Fibroblast of lung (primary cell): ENCODE data around the gene HNF1B. TPM values are rescaled to one million over a fixed set of nuclear protein-coding genes. Genes with fewer than 3 reads are reported as not detected.

Experiments
- DNase-seq, 2 donors: peaks; one replicate each; pipeline versions ENCODE4 v3.0.0 to v3.0.0-alpha.2; 2010; ENCODE audit warnings: low read depth in 2 of 2
- H2AFZ ChIP-seq: 2 replicates; pipeline ENCODE4 v1.5.1; 2012; ENCODE audit warnings: low read length, control low read depth, inconsistent platforms
- H3K27ac ChIP-seq: 2 replicates; pipeline ENCODE4 v1.5.1; 2011; ENCODE audit warnings: low read length, control low read depth; ENCODE audit not compliant: insufficient read depth
- H3K27me3 ChIP-seq: 2 replicates; pipeline ENCODE4 v1.5.1; 2011; ENCODE audit warnings: mild to moderate bottlenecking, low read length; ENCODE audit not compliant: control insufficient read depth, insufficient read depth
- H3K36me3 ChIP-seq: 2 replicates; pipeline ENCODE4 v1.5.1; 2011; ENCODE audit warnings: low read length; ENCODE audit not compliant: control insufficient read depth, insufficient read depth
- H3K4me1 ChIP-seq: 2 replicates; pipeline ENCODE4 v1.5.1; 2011; ENCODE audit warnings: low read length; ENCODE audit not compliant: control insufficient read depth, insufficient read depth; ENCODE audit errors: extremely low read depth
- H3K4me2 ChIP-seq: 2 replicates; pipeline ENCODE4 v1.5.1; 2011; ENCODE audit warnings: low read length, control low read depth; ENCODE audit not compliant: insufficient read depth; ENCODE audit errors: extremely low read depth
- H3K4me3 ChIP-seq, 4 experiments: fragments of 200-600 bp in 1 of 4; sonication (generic) in 1 of 4; replicated peaks in 1 of 4; 2 replicates each; pipeline ENCODE4 v1.5.1; 2011 to 2016; ENCODE audit warnings: low read length in 4 of 4, low read depth in 3 of 4, mild to moderate bottlenecking in 3 of 4, control low read depth in 2 of 4, inconsistent platforms in 1 of 4, mixed read lengths in 1 of 4; ENCODE audit not compliant: insufficient read depth in 1 of 4; ENCODE audit errors: control extremely low read depth in 1 of 4
- H3K79me2 ChIP-seq: 2 replicates; pipeline ENCODE4 v1.5.1; 2012; ENCODE audit warnings: mild to moderate bottlenecking, low read length, inconsistent platforms; ENCODE audit not compliant: control insufficient read depth, insufficient read depth
- H3K9ac ChIP-seq: 2 replicates; pipeline ENCODE4 v1.5.1; 2011; ENCODE audit warnings: mild to moderate bottlenecking, low read length, control low read depth; ENCODE audit not compliant: insufficient read depth
- H3K9me3 ChIP-seq: 2 replicates; pipeline ENCODE4 v1.5.1; 2012; ENCODE audit warnings: low read depth, low read length; ENCODE audit not compliant: control insufficient read depth, insufficient read depth
- H4K20me1 ChIP-seq: 2 replicates; pipeline ENCODE4 v1.5.1; 2011; ENCODE audit warnings: low read length; ENCODE audit not compliant: control insufficient read depth, insufficient read depth; ENCODE audit errors: extremely low read depth
- CTCF ChIP-seq, 2 donors: IDR thresholded peaks in 1 of 2; conservative IDR thresholded peaks in 1 of 2; 1 replicate in 1 of 2; 2 replicates in 1 of 2; pipeline ENCODE4 v1.5.1; 2011 to 2012; ENCODE audit warnings: low read length in 2 of 2, control low read depth in 1 of 2, inconsistent platforms in 1 of 2, low read depth in 1 of 2, mild to moderate bottlenecking in 1 of 2
- EZH2 ChIP-seq: IDR thresholded peaks from 2 replicates; pipeline ENCODE4 v1.5.1; 2012; ENCODE audit warnings: low read length, control low read depth, mild to moderate bottlenecking; ENCODE audit errors: missing control alignments
- polyA plus RNA-seq, 2 donors: library from polyadenylated mRNA; depleted of rRNA in 1 of 2; stranded (reverse) in 1 of 2; unstranded in 1 of 2; fragments of >200 nt; gene quantifications; 2 replicates each; pipeline ENCODE4 v1.2.1, GENCODE V29; 2011 to 2012; ENCODE audit warnings: missing spikeins in 1 of 2
- total RNA-seq: library from RNA; depleted of rRNA; stranded (reverse); fragments of >200 nt; gene quantifications from 2 replicates; pipeline ENCODE4 v1.2.1, GENCODE V29; 2014

HNF1B gene
- total and polyA plus RNA-seq, 2 donors (not counting 1 experiment from before 2014, with no cell fraction given) = not detected

- no peak overlapping the region for H3K27ac ChIP-seq
- no peaks in the 10 kb centered on the region for H3K36me3 ChIP-seq
- no peak overlapping the region for H3K9ac ChIP-seq
- H2AFZ ChIP-seq = no peak overlapping the region
- no peaks in the 10 kb centered on the region for H3K79me2 ChIP-seq
- DNase-seq = no peak
- no peaks in the 10 kb centered on the region for H4K20me1 ChIP-seq
- no peak overlapping the region for H3K4me2 ChIP-seq
- peaks cover 8% of the 10 kb centered on the region for H3K27me3 ChIP-seq
- no peak overlapping the region for H3K4me3 ChIP-seq
- no peaks in the 10 kb centered on the region for H3K9me3 ChIP-seq
- no peak for TF ChIP-seq EZH2
- TF ChIP-seq CTCF (conservative IDR thresholded peaks at IDR 0.05 in 1 of 2, IDR thresholded peaks at IDR 0.05 in 1 of 2; ENCODE audit: low read depth in 1 of 2, low read length in 2 of 2) = no peak
- no peaks in the 10 kb centered on the region for H3K4me1 ChIP-seq
These were observed 9.5 kb upstream of the HNF1B start for GRCh38 chr17:37754363-37754762.

GRCh38 chr17:37752482-37752881 is 7.6 kb upstream of the HNF1B start:
- H4K20me1 ChIP-seq = no peaks in the 10 kb centered on the region
- H3K4me3 ChIP-seq = no peak overlapping the region
- no peaks in the 10 kb centered on the region for H3K79me2 ChIP-seq
- H3K9me3 ChIP-seq = no peaks in the 10 kb centered on the region
- H2AFZ ChIP-seq = no peak overlapping the region
- H3K9ac ChIP-seq = no peak overlapping the region
- DNase-seq = peak in 1 of 2 donors; percentile 84
- TF ChIP-seq CTCF (conservative IDR thresholded peaks at IDR 0.05 in 1 of 2, IDR thresholded peaks at IDR 0.05 in 1 of 2; ENCODE audit: low read depth in 1 of 2, low read length in 2 of 2) = no peak
- no peaks in the 10 kb centered on the region for H3K4me1 ChIP-seq
- H3K36me3 ChIP-seq = no peaks in the 10 kb centered on the region
- peaks cover 7% of the 10 kb centered on the region for H3K27me3 ChIP-seq
- no peak overlapping the region for H3K4me2 ChIP-seq
- H3K27ac ChIP-seq = no peak overlapping the region

- no peak for DNase-seq
- H3K9ac ChIP-seq = no peak overlapping the region
- H3K27ac ChIP-seq = no peak overlapping the region
- H3K36me3 ChIP-seq = no peaks in the 10 kb centered on the region
- no peaks in the 10 kb centered on the region for H3K79me2 ChIP-seq
- no peak overlapping the region for H3K4me2 ChIP-seq
- no peak overlapping the region for H3K4me3 ChIP-seq
- no peaks in the 10 kb centered on the region for H3K4me1 ChIP-seq
- no peaks in the 10 kb centered on the region for H3K9me3 ChIP-seq
- no peak for TF ChIP-seq CTCF (conservative IDR thresholded peaks at IDR 0.05 in 1 of 2, IDR thresholded peaks at IDR 0.05 in 1 of 2; ENCODE audit: low read depth in 1 of 2, low read length in 2 of 2)
- no peak for TF ChIP-seq EZH2
- no peak overlapping the region for H2AFZ ChIP-seq
- H4K20me1 ChIP-seq = no peaks in the 10 kb centered on the region
- H3K27me3 ChIP-seq = peaks cover 20% of the 10 kb centered on the region
These were observed 6.1 kb upstream of the HNF1B start for GRCh38 chr17:37750768-37751475.
